Fibroblast of lung (primary cell): ENCODE measurements around the gene FREM1.

Experiments
- CTCF ChIP-seq, 2 donors: IDR thresholded peaks in 1 of 2; conservative IDR thresholded peaks in 1 of 2; 1 replicate in 1 of 2; 2 replicates in 1 of 2; pipeline ENCODE4 v1.5.1; 2011 to 2012; ENCODE audit warnings: low read length in 2 of 2, control low read depth in 1 of 2, inconsistent platforms in 1 of 2, low read depth in 1 of 2, mild to moderate bottlenecking in 1 of 2
- EZH2 ChIP-seq: IDR thresholded peaks from 2 replicates; pipeline ENCODE4 v1.5.1; 2012; ENCODE audit warnings: low read length, control low read depth, mild to moderate bottlenecking; ENCODE audit errors: missing control alignments

DNA sequence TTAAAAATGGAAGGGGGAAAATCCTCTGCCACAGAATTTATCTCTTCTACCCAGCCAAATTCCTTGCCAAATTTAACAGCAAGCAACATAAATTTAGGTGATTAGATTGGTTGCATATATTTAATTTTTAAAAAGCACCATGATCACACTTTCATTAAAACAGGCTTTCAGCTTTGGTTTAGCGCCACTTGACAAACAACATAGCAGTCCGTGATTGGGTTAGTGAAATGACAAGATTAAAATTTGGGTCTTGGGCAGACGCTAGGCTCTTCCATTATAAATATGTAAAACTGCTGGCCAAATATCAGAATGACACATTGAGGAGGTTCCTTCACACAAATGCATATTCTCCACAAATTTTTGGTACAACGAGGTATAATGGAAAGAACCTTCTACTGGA lies 129.5 kb downstream of the FREM1 start:
- no peak for TF ChIP-seq CTCF (conservative IDR thresholded peaks at IDR 0.05 in 1 of 2, IDR thresholded peaks at IDR 0.05 in 1 of 2; ENCODE audit: low read depth in 1 of 2, low read length in 2 of 2)
- no peak for TF ChIP-seq EZH2
